ENCODE measurements around the gene ADAMTSL2.

The ADAMTSL2 gene

GRCh38 chr9:133535306-133535877 is 888 bp downstream of the ADAMTSL2 start:
- no peak for DNase-seq (ENCODE audit: low read depth)

GRCh38 chr9:133536080-133536479 is 1.6 kb downstream of the ADAMTSL2 start:
- DNase-seq (ENCODE audit: low read depth), result no peak

- no peak for DNase-seq (ENCODE audit: low read depth)
Measured at GRCh38 chr9:133536536-133536935, 2.0 kb downstream of the ADAMTSL2 start.

DNA sequence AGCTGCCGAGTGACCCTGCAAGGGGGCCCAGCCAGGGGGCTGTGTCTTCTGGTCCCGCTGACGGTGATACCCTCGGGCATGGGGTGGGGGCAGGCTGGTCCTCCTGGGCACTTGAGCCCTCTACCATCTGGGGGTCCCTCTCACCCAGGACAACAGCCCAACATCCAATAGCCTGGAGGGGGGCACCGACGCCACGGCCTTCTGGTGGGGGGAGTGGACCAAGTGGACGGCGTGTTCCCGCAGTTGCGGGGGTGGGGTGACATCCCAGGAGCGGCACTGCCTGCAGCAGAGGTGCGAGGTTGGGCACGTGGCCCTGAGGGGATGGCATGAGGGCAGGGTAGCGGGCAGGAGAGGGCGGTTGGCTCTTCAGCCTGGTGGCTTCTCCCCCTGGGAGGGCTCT is 2.8 kb downstream of the ADAMTSL2 start:
- DNase-seq (ENCODE audit: low read depth), result no peak

- DNase-seq (ENCODE audit: low read depth), result no peak
Measured at GRCh38 chr9:133538176-133538575, 3.7 kb downstream of the ADAMTSL2 start.

GRCh38 chr9:133538851-133539833 is 4.6 kb downstream of the ADAMTSL2 start:
- DNase-seq (ENCODE audit: low read depth), result no peak

GRCh38 chr9:133539991-133540697 is 5.6 kb downstream of the ADAMTSL2 start:
- DNase-seq (ENCODE audit: low read depth), result no peak

- no peak for DNase-seq (ENCODE audit: low read depth)
Measured at GRCh38 chr9:133540698-133541025, 6.2 kb downstream of the ADAMTSL2 start.

DNA sequence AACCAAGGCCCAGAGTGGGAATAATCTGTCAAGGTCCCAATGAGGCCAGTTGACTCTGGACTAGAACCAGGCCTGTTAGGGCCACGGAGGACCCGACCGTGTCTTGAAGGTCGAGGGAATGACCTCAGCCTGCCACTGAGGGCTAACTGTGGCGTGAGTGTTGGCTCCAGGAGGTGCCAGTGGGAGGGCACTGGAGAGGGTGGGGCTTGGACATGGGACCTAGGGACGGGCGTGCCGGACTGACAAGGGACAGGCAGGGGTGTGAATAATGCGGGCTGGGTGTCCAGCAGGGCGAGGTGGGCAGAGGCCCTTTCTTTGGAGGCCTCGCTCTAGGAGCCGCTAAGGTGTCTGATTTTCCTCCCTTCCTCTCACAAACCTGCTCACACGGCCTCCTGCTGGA is 7.5 kb downstream of the ADAMTSL2 start:
- DNase-seq (ENCODE audit: low read depth), result no peak

GRCh38 chr9:133543772-133544467 is 9.4 kb downstream of the ADAMTSL2 start:
- no peak for DNase-seq (ENCODE audit: low read depth)

- DNase-seq (ENCODE audit: low read depth), result no peak
Measured at GRCh38 chr9:133545494-133546286, 11.2 kb downstream of the ADAMTSL2 start.

GRCh38 chr9:133546287-133546680 is 11.8 kb downstream of the ADAMTSL2 start:
- no peak for DNase-seq (ENCODE audit: low read depth)

GRCh38 chr9:133547116-133547515 is 12.6 kb downstream of the ADAMTSL2 start:
- DNase-seq (ENCODE audit: low read depth), result no peak

GRCh38 chr9:133551446-133551845 is 16.9 kb downstream of the ADAMTSL2 start:
- no peak for DNase-seq (ENCODE audit: low read depth)

DNA sequence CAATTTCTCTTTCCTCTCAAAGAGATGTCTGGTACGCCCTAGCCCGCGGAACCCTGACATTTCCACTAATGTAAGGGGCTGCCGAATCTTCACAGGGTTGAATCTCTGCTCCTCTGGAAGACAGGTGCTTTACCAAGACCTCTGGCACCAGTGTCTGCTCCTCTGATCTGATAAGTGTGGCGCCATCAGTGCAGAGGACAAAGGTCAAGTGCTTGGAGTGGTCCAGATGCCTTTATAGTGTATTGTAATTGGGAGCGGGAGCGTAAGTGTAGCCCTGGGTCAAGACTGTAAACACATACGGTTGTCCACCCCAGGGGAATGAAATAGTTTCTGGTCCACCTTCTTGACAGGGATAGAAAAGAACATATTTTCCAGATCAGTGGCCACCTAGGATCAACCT is 17.7 kb downstream of the ADAMTSL2 start:
- no peak for DNase-seq (ENCODE audit: low read depth)

DNA sequence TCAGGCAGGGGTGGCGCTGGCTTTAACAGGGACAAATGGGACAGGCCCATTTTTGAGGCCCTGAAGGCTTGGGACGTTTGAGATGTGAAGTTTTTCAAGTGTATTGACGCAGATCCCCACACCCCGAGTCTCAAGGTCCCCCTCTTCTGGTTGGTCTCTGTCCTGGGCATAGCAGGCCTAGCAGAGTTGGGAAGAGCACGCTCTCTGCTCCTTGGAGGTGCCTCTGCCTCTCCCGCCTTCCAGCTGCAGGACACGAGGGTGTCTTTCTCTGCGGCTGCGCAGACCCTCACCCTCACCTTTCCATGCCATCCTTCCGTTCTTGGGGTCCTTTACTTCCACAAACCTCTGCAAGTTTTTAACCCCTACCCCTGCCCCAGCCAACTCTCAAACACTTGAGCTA is 18.6 kb downstream of the ADAMTSL2 start:
- DNase-seq (ENCODE audit: low read depth), result no peak

DNA sequence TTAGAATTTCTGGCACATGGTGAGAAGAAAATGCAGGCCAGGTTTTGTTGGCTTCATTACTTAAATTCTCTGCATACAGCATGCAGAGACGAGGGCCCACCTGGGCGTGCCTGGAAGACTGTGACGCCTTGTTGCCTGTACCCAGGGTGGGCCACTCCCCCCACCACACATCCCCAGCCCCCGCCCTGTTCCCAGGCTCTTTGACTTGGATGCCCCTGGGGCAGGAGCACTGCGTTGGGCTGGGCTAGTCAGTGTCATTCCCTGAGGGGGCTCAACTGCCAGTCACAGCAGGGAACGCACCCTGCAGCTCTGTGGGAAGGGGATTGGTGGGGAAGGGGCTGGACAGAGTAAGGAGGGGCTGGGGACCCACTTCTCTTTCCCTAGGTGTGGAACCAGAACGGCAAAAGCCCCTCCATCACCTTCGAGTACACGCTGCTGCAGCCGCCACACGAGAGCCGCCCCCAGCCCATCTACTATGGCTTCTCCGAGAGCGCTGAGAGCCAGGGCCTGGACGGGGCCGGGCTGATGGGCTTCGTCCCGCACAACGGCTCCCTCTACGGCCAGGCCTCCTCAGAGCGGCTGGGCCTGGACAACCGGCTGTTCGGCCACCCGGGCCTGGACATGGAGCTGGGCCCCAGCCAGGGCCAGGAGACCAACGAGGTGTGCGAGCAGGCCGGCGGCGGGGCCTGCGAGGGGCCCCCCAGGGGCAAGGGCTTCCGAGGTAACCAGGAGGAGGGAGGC is 19.6 kb downstream of the ADAMTSL2 start:
- no peak for DNase-seq (ENCODE audit: low read depth)

DNA sequence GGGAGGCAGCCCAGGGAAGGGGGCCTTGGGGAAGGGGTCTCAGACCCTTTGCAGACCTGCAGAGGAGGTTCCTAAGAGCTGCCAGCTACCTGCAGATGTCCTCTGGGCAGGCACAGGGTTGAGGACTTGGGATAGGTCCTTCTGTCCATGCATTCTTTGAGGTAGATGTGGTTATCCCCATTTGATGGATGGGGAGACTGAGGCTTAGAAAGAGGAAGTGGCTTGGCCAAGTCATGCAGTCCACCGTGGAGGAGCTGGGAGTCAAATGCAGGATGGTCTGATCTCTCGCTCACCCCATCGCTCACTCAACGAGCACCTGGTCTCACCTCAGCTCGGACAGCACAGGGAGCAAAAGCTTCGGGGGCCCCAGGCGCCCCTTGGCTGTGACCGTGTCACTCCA is 20.2 kb downstream of the ADAMTSL2 start:
- DNase-seq (ENCODE audit: low read depth), result no peak

GRCh38 chr9:133556354-133556753 is 21.9 kb downstream of the ADAMTSL2 start:
- DNase-seq (ENCODE audit: low read depth), result no peak

- DNase-seq (ENCODE audit: low read depth), result no peak
Measured at GRCh38 chr9:133557581-133557980, 23.1 kb downstream of the ADAMTSL2 start.
